GM13977 (cell line): Measurements from ENCODE around the gene VPS54.

Experiments used
- DNase-seq: peaks from one replicate; pipeline ENCODE4 v3.0.0; 2012; ENCODE audit warnings: low spot score
- CTCF ChIP-seq: IDR thresholded peaks from 2 replicates; pipeline ENCODE4 v1.5.1; 2012; ENCODE audit warnings: mild to moderate bottlenecking, control low read depth; ENCODE audit not compliant: insufficient read depth; ENCODE audit errors: extremely low read depth, missing control alignments
- in situ Hi-C: fragments of 300-500 bp; cut with MboI; formaldehyde crosslinking; loops from one replicate; pipeline ENCODE4 v1.12.0; 2022; ENCODE audit warnings: low sequenced_read_pairs, low pct_unique_long_range_greater_than_20kb, mixed read lengths, inconsistent platforms; ENCODE audit not compliant: unreplicated experiment

The VPS54 gene

GRCh38 chr2:63879876-63880433, 139.3 kb downstream of the VPS54 start:
- no peak for DNase-seq
- no peak for TF ChIP-seq CTCF
- in situ Hi-C loops = no loop called here

- in situ Hi-C loops = no loop called here
- no peak for TF ChIP-seq CTCF
- DNase-seq = no peak
Observed at GRCh38 chr2:63878486-63878885, 140.7 kb downstream of the VPS54 start.

GRCh38 chr2:63876311-63876710, 142.9 kb downstream of the VPS54 start:
- TF ChIP-seq CTCF = no peak
- in situ Hi-C loops = no loop called here
- no peak for DNase-seq

- TF ChIP-seq CTCF = no peak
- in situ Hi-C loops = no loop called here
- peak; percentile 12 for DNase-seq
Observed at GRCh38 chr2:63875559-63876245, 143.5 kb downstream of the VPS54 start.

- no peak for TF ChIP-seq CTCF
- in situ Hi-C loops = no loop called here
- DNase-seq = no peak
Observed at GRCh38 chr2:63875131-63875527, 144.1 kb downstream of the VPS54 start.

GRCh38 chr2:63874204-63875130, 144.8 kb downstream of the VPS54 start:
- DNase-seq = no peak
- no peak for TF ChIP-seq CTCF
- in situ Hi-C loops = no loop called here
